Thoracic aorta (tissue), 2 donors: ENCODE results near the gene DHX15. TPM values are rescaled to one million over a fixed set of nuclear protein-coding genes. Genes with fewer than 3 reads are reported as not detected.

Experiments used
- ATAC-seq: fragments of 150-250 bp; one replicate; pipeline ENCODE4 v1.8.0; 2017; ENCODE audit warnings: low read depth; ENCODE audit not compliant: insufficient number of reproducible peaks, low FRiP score
- DNase-seq: peaks from one replicate; pipeline ENCODE4 v3.0.0-alpha.2; 2020; ENCODE audit warnings: low spot score
- H3K27ac ChIP-seq, 2 donors: fragments of 200-600 bp; sonication (generic); 1 replicate in 1 of 2; 2 replicates in 1 of 2; pipeline ENCODE4 v1.5.1; 2016; ENCODE audit warnings: mild to moderate bottlenecking in 2 of 2, moderate library complexity in 2 of 2
- H3K27me3 ChIP-seq: fragments of 200-600 bp; sonication (generic); replicated peaks from 2 replicates; pipeline ENCODE4 v1.6.0; 2016; ENCODE audit warnings: mild to moderate bottlenecking; ENCODE audit not compliant: insufficient read depth
- H3K36me3 ChIP-seq: fragments of 200-600 bp; sonication (generic); one replicate; pipeline ENCODE4 v1.5.1; 2016
- H3K4me1 ChIP-seq, 2 donors: fragments of 200-600 bp; sonication (generic); 1 replicate in 1 of 2; 2 replicates in 1 of 2; pipeline versions ENCODE4 v1.5.1 to v1.6.0; 2016; ENCODE audit warnings: low read depth in 2 of 2, mild to moderate bottlenecking in 1 of 2; ENCODE audit not compliant: control insufficient read depth in 1 of 2
- H3K4me3 ChIP-seq: fragments of 200-600 bp; sonication (generic); 2 replicates; pipeline ENCODE4 v1.5.1; 2016; ENCODE audit warnings: mild to moderate bottlenecking
- H3K9me3 ChIP-seq: fragments of 200-600 bp; sonication (generic); 2 replicates; pipeline ENCODE4 v1.5.1; 2016
- total RNA-seq, 2 donors: library from RNA; depleted of rRNA; stranded (reverse); fragments of >200 nt; gene quantifications; one replicate each; pipeline versions ENCODE4 v1.1.0 to v1.2.3, GENCODE V29; 2016
- TF ChIP-seq, protein P1 (sequence below): fragments of 200-600 bp; sonication (generic); IDR thresholded peaks from one replicate; pipeline ENCODE4 v1.5.1; 2019; ENCODE audit warnings: antibody characterized with exemption

Gene DHX15
- total RNA-seq, 2 donors from 2014 or later = 101 to 171 TPM

- Histone ChIP-seq H3K27ac (no peak overlapping the region), H3K9me3 (no peaks in the 10 kb centered on the region), H3K36me3 (peaks cover 12% of the 10 kb centered on the region), H3K27me3 (no peaks in the 10 kb centered on the region), H3K4me3 (no peak overlapping the region), H3K4me1 (peaks cover 9 to 12% of the 10 kb centered on the region in 2 donors)
- TF ChIP-seq, protein P1, sequence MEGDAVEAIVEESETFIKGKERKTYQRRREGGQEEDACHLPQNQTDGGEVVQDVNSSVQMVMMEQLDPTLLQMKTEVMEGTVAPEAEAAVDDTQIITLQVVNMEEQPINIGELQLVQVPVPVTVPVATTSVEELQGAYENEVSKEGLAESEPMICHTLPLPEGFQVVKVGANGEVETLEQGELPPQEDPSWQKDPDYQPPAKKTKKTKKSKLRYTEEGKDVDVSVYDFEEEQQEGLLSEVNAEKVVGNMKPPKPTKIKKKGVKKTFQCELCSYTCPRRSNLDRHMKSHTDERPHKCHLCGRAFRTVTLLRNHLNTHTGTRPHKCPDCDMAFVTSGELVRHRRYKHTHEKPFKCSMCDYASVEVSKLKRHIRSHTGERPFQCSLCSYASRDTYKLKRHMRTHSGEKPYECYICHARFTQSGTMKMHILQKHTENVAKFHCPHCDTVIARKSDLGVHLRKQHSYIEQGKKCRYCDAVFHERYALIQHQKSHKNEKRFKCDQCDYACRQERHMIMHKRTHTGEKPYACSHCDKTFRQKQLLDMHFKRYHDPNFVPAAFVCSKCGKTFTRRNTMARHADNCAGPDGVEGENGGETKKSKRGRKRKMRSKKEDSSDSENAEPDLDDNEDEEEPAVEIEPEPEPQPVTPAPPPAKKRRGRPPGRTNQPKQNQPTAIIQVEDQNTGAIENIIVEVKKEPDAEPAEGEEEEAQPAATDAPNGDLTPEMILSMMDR = no peak
- DNase-seq = no peak
- no peak for ATAC-seq
These were observed 66.7 kb downstream of the DHX15 start for GRCh38 chr4:24517676-24518075.

- TF ChIP-seq, protein P1 = no peak
- ATAC-seq (no peak), DNase-seq (no peak)
- Histone ChIP-seq H3K27ac (no peak overlapping the region), H3K9me3 (no peaks in the 10 kb centered on the region), H3K4me3 (no peak overlapping the region), H3K4me1 (peaks cover 9 to 12% of the 10 kb centered on the region in 2 donors), H3K36me3 (peaks cover 12% of the 10 kb centered on the region), H3K27me3 (no peaks in the 10 kb centered on the region)
These were observed 67.4 kb downstream of the DHX15 start for GRCh38 chr4:24516926-24517325.

GRCh38 chr4:24515698-24516097 is 68.7 kb downstream of the DHX15 start:
- Histone ChIP-seq H3K9me3 (no peaks in the 10 kb centered on the region), H3K27me3 (no peaks in the 10 kb centered on the region), H3K36me3 (peaks cover 12% of the 10 kb centered on the region), H3K4me1 (peaks cover 9 to 12% of the 10 kb centered on the region in 2 donors), H3K4me3 (no peak overlapping the region), H3K27ac (no peak overlapping the region)
- DNase-seq (no peak), ATAC-seq (no peak)
- TF ChIP-seq, protein P1 = no peak

GRCh38 chr4:24514808-24515207 is 69.5 kb downstream of the DHX15 start:
- H3K27ac ChIP-seq = no peak overlapping the region
- H3K27me3 ChIP-seq = no peaks in the 10 kb centered on the region
- TF ChIP-seq, protein P1 = no peak
- peaks cover 12% of the 10 kb centered on the region for H3K36me3 ChIP-seq
- H3K4me3 ChIP-seq = no peak overlapping the region
- DNase-seq (no peak), ATAC-seq (no peak)
- peaks cover 5 to 9% of the 10 kb centered on the region in 2 donors for H3K4me1 ChIP-seq
- no peaks in the 10 kb centered on the region for H3K9me3 ChIP-seq

- H3K27ac ChIP-seq = no peak overlapping the region
- H3K9me3 ChIP-seq = no peaks in the 10 kb centered on the region
- H3K36me3 ChIP-seq = peaks cover 12% of the 10 kb centered on the region
- no peak overlapping the region for H3K4me3 ChIP-seq
- DNase-seq (no peak), ATAC-seq (no peak)
- peaks cover 0 to 4% of the 10 kb centered on the region in 2 donors for H3K4me1 ChIP-seq
- TF ChIP-seq, protein P1 = no peak
- H3K27me3 ChIP-seq = no peaks in the 10 kb centered on the region
These were observed 70.6 kb downstream of the DHX15 start for GRCh38 chr4:24513718-24514117.
